HG02588 (cell line): ENCODE measurements around the gene AKAP12.
"Not testable (repeated sequence)": the region's sequence is repeated elsewhere in the genome, so short reads cannot be mapped to it uniquely, and the experiment has no call there.

ENCODE experiments used
- ATAC-seq: cut with Tn5 transposase; IDR thresholded peaks from one replicate; pipeline ENCODE4 v1.9.1; 2021; ENCODE audit warnings: mild to moderate bottlenecking, moderate library complexity; ENCODE audit not compliant: unreplicated experiment

Gene AKAP12

DNA sequence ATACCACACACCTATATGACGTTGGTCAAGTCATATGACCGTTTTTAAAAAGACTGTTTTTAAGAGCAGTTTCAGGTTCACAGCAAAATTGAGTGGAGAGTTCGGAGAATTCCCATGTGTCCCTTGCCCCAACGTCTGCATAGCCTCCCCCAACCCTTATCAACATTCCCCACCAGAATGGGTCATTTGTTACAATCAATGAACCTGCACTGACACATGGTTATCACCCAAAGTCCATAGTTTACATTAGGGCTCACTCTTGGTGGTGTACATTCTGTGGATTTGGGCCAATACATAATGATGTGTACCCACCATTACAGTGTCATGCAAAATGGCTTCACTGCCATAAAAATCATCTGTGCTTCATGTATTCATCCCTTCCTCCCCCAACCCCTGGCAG, 99.6 kb downstream of the AKAP12 start:
- no peak for ATAC-seq

DNA sequence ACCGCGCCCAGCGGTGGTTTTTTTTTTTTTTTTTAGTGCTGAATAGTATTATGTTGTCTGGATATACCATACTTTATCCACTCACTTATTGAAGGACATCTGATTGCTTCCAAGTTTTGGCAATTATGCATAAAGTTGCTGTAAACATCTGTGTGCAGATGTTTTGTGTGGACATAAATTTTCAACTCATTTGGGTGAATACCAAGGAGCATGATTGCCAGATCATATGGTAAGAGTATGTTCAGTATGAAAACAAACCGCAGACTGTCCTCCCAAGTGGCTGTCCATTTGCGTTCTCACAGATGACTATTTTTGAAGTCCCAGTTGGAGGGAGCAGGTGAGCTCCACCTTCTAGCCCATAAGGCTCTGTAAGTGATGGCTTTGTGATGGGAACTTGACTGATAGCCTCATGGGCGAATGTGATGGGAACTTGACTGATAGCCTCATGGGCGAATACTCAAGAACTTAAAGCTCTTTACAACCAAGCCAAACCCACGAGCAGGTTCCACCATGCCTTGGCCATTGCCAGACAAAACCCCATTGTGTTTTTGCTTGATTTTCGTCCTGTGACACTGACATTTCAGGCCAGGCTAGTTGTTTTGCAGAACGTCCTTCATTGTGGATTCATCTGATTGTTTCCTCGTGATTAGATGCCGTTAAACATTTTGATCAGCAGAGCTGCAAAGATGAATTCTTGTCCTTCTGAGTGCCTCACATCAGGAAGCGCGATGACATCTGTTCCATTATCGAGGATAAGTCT, 100.6 kb downstream of the AKAP12 start:
- ATAC-seq, result no peak

DNA sequence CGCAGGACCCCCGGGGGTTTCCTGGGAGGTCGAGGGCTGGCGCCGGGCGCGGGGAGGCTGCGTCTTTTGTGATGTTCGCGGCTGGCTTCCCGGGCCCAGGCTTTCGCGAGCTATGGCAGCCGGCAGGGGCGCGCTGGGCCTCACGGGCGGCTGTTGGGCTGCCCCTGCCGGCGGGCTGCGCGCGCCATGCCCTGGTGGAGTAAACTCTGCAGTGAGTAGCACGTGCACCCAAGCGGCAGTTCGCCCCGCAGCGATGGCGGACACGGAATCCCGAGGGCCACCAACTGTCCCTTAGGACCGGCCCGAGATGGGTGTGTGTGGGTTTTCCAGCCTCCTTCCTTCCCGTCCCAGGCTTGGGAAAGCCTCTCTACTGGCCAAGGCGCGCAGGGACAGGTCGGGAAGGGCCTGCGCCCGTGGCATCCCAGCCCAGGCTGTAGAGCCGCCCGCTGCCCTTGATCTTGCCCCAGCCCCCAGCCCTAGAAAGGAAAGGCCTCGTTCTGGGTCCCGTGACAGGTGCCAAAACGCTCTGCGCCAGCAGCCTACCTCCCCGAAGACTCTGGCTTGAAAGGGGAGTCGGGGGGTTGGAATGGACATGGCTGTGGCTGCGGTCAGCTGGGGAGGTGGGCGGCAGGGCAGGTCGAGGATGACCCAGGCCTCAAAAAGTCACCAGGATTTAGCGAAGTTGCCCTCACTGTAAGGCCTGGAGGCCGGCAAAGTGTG, 101.9 kb downstream of the AKAP12 start:
- ATAC-seq, result no peak

DNA sequence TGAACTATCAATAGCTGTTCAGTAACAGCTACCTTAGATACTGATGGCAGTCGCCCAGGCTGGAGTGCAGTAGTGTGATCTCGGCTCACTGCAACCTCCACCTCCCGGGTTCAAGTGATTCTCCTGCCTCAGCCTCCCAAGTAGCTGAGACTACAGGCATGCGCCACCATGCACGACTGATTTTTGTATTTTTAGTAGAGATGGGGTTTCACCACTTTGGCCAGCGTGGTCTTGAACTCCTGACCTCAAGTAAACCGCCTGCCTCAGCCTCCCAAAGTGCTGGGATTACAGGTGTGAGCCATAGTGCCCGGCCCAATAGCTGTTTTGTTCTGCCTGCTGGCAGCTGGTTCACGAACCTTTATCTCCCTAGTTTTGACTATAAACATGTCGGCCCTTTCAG, 103.0 kb downstream of the AKAP12 start:
- not testable (repeated sequence) for ATAC-seq

DNA sequence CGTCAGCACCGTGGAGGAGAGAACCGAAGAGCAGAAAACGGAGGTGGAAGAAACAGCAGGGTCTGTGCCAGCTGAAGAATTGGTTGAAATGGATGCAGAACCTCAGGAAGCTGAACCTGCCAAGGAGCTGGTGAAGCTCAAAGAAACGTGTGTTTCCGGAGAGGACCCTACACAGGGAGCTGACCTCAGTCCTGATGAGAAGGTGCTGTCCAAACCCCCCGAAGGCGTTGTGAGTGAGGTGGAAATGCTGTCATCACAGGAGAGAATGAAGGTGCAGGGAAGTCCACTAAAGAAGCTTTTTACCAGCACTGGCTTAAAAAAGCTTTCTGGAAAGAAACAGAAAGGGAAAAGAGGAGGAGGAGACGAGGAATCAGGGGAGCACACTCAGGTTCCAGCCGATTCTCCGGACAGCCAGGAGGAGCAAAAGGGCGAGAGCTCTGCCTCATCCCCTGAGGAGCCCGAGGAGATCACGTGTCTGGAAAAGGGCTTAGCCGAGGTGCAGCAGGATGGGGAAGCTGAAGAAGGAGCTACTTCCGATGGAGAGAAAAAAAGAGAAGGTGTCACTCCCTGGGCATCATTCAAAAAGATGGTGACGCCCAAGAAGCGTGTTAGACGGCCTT, 110.0 kb downstream of the AKAP12 start:
- ATAC-seq, result no peak

DNA sequence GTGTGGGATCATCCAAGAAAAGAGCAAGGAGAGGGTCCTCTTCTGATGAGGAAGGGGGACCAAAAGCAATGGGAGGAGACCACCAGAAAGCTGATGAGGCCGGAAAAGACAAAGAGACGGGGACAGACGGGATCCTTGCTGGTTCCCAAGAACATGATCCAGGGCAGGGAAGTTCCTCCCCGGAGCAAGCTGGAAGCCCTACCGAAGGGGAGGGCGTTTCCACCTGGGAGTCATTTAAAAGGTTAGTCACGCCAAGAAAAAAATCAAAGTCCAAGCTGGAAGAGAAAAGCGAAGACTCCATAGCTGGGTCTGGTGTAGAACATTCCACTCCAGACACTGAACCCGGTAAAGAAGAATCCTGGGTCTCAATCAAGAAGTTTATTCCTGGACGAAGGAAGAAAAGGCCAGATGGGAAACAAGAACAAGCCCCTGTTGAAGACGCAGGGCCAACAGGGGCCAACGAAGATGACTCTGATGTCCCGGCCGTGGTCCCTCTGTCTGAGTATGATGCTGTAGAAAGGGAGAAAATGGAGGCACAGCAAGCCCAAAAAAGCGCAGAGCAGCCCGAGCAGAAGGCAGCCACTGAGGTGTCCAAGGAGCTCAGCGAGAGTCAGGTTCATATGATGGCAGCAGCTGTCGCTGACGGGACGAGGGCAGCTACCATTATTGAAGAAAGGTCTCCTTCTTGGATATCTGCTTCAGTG, 110.8 kb downstream of the AKAP12 start:
- ATAC-seq, result no peak

DNA sequence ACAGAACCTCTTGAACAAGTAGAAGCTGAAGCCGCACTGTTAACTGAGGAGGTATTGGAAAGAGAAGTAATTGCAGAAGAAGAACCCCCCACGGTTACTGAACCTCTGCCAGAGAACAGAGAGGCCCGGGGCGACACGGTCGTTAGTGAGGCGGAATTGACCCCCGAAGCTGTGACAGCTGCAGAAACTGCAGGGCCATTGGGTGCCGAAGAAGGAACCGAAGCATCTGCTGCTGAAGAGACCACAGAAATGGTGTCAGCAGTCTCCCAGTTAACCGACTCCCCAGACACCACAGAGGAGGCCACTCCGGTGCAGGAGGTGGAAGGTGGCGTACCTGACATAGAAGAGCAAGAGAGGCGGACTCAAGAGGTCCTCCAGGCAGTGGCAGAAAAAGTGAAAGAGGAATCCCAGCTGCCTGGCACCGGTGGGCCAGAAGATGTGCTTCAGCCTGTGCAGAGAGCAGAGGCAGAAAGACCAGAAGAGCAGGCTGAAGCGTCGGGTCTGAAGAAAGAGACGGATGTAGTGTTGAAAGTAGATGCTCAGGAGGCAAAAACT, 111.5 kb downstream of the AKAP12 start:
- ATAC-seq, result no peak

DNA sequence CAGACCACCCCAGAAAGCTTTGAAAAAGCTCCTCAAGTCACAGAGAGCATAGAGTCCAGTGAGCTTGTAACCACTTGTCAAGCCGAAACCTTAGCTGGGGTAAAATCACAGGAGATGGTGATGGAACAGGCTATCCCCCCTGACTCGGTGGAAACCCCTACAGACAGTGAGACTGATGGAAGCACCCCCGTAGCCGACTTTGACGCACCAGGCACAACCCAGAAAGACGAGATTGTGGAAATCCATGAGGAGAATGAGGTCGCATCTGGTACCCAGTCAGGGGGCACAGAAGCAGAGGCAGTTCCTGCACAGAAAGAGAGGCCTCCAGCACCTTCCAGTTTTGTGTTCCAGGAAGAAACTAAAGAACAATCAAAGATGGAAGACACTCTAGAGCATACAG, 112.0 kb downstream of the AKAP12 start:
- ATAC-seq, result no peak

DNA sequence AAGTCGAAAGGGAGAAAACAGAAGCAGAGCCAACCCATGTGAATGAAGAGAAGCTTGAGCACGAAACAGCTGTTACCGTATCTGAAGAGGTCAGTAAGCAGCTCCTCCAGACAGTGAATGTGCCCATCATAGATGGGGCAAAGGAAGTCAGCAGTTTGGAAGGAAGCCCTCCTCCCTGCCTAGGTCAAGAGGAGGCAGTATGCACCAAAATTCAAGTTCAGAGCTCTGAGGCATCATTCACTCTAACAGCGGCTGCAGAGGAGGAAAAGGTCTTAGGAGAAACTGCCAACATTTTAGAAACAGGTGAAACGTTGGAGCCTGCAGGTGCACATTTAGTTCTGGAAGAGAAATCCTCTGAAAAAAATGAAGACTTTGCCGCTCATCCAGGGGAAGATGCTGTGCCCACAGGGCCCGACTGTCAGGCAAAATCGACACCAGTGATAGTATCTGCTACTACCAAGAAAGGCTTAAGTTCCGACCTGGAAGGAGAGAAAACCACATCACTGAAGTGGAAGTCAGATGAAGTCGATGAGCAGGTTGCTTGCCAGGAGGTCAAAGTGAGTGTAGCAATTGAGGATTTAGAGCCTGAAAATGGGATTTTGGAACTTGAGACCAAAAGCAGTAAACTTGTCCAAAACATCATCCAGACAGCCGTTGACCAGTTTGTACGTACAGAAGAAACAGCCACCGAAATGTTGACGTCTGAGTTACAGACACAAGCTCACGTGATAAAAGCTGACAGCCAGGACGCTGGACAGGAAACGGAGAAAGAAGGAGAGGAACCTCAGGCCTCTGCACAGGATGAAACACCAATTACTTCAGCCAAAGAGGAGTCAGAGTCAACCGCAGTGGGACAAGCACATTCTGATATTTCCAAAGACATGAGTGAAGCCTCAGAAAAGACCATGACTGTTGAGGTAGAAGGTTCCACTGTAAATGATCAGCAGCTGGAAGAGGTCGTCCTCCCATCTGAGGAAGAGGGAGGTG, 112.9 kb downstream of the AKAP12 start:
- ATAC-seq, result no peak

DNA sequence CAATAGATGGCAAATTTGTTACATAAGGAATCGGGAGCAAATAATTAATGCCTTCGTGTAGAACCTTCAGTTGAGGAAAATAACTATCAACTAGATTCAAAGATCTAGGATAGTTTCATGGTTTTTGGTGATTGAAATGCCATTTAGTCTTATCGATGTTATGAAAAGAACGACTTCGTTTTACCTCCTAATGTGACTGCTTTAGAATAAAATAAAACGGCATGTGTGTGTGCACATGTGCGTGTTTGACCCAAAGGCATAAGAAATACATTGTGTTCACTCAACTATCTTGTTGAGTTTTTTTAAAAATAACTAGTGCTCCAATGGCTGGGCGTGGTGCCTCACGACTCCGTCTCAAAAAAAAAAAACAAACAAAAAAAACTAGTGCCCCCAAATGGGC, 114.0 kb downstream of the AKAP12 start:
- ATAC-seq, result no peak

DNA sequence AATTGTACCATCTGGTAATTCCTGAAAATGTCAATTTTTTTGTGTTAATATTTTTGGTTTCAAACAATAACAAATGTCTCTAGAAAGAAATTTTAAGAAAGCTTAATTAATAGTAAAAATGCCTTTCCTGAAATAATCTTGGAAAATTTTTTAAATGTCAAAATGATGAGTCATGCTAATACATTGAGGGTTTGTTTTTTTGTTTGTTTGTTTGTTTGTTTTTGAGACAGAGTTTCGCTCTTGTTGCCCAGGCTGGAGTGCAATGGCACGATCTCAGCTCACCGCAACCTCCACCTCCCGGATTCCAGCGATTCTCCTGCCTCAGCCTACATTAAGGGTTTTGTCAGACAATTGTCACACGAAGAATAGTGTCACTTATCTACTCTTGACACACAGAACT, 117.2 kb downstream of the AKAP12 start:
- ATAC-seq, result not testable (repeated sequence)

DNA sequence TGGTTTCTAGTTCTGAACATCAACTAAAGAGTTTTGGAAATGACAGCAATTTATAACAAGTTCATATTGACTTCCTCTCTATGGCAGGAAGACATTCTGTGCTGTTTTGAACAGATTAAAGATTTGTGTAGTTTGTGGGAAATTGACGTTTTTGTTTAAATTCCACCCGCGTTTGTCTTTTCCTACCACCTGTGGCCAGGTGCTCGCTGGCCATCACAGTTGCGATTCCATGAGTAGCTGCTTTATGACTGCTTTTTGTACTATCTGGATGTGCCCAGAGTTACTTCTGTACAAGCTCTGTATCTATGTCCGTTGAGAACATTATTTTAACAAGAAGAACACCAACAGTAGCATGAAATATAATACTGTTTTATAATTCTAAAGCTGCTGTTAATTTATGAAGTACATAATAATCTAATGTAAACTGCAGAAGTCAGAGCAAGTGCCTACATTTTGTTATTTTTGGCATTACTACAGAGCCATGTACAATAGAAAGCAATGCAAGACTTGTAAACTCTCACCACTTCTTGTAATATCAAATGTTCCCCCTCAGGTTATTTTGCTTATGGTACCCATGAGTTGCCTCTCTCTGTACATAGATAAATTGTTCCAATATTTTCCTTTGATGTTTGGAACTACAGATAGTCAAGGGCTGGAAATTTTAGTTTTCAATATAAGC, 118.1 kb downstream of the AKAP12 start:
- ATAC-seq, result no peak

DNA sequence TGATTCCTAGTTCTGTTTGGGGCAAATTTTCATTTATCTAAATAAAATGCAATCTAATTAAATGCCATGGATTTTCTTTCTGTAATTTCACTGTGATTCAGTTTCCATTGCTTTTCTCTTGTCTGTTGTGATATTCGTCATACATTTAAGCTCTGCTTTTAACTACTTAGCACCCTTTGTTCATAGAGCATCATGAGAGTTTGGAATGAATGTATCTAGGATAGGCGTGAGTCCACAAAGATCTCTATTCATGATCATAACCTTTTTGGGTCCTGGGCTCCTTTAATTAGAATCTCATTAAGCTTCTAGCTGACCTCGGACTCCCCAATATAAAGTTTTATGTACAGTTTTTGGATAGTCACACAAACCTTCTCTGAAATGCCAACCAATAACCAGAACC, 118.7 kb downstream of the AKAP12 start:
- ATAC-seq, result no peak

DNA sequence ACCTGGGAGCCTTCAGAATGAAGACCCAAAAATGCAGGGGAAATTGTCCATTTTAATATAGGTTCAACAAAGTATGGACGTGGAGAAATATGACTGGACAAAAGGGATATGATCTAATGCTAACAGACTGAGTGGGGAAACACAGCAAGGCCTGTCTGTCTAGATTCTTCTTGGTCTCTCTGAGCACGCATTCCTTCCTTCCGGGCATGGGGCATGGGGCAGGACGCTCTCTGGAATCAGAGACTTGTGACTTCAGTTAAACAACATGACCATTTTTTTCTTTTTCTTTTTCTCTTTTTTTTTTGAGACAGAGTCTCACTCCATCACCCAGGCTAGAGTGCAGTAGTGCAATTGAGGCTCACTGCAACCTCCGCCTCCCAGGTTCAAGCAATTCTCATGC, 119.7 kb downstream of the AKAP12 start:
- ATAC-seq, result no peak

DNA sequence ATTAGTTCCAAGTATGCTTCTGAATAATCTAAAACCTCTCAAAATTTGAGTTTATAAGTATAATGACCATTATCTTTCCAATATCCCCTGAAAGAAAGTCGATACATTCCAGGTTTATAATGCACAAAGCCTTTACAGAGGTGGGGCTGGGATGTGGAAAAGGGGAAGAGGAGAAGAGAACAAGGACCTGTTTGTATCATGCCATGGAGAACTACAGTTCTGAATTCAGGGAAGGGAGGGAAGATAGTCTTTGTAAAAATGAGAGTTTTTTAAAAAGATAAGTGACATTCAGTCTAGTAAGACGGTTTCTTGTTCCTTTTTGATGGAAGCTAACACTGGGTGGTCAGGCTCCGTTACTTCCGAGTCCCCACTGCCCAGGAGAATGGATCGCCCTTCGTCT, 125.5 kb downstream of the AKAP12 start:
- no peak for ATAC-seq

DNA sequence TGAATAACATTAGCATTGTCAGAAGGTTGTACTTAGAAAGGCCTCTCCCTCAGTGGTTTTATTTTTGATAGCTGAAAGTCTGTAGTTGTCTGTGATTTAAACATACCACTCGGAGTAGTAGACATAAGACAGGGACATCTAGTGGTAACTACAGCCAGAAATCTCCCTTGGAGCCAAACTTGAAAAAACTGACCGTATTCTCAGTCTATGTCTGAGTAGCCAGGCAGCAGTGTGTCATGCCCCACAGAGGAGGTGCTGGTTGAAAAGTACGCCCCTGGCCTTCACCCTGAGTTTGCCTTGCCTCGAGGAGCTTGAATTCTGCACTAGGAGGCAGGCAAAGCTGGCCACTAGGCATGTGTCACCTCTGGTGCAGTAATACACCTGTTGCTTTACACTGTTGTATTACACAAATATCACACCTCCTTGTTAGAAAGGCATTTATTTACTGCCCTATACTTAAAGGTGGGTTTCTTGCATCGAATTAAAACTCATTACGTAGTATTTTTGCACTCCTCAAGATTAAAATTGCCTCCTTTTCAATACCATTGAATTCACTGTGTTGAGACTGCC, 130.8 kb downstream of the AKAP12 start:
- no peak for ATAC-seq

DNA sequence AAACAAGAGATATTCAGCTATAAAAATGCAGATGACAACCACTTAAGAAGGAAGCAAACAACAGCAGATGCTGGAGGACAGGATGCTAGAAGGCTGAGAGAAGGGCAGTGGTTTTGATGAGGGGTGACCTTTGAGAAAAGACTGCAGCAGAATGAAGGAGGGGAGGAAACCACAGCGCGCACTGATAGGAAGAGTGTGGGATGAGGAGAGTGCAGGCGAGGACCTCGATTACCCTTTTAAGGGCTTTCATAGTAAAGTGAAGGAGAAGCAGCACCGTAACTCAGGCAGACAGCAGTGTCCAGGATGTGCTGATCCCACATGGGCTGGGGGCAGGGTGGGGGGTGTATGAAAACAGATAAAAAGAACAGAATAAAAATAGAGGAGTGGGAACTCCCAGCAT, 132.4 kb downstream of the AKAP12 start:
- no peak for ATAC-seq

DNA sequence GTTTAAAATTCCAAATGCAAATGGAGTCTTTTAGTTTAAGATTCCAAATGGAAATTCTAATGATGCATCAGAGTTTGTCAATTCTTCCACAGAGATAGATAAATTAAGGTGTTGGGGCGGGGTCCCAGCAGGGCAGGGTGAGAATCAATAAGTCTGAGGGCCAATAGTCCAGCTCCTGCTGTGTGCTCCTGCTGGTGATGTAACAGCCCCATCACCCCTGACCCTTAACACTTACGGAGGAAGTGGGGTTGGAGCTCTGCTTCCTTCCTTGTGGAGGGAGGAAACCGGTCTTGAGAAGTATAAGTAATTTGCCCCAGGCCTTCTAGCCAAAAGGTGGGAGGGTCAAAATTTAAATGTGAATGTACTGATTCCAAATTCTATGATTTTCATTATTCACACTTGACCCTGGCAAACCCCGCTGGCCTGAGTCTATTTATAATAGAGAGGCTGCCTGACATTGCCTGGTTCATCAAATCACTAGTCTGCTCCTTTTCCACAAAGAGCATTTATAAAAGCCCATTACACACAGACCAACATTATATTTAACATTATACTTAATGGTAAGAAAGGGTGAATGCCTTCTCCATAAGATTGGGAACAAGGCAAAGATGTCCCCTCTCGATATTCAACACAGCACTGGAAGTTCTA, 134.4 kb downstream of the AKAP12 start:
- ATAC-seq, result no peak

DNA sequence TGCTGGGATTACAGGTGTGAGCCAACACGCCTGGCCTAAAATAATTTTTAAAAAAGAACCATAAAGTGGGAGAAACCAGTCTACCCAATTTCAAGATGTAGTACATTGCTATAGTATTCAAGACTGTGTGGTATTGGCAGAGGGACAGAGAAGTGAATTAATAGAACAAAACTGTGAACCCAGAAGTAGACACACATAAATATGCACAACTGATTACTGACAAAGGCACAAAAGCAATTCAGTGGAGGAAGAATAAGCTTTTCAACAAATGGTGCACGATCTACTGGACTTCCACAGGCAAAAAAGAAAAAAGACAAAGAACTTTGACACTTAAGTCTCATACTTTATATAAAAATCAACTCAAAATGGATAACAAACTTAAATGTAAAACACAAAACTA, 136.1 kb downstream of the AKAP12 start:
- no peak for ATAC-seq
